Neural progenitor cell (in vitro differentiated cells): Measurements from ENCODE around the gene TPP2. TPM values are rescaled to one million over a fixed set of nuclear protein-coding genes. Genes with fewer than 3 reads are reported as not detected.

Experiments
- DNase-seq: peaks from one replicate; pipeline ENCODE4 v3.0.0-alpha.2; 2016; ENCODE audit warnings: low spot score
- H2AFZ ChIP-seq: fragments of 200-600 bp; sonication (generic); replicated peaks from 2 replicates; pipeline ENCODE4 v1.6.1; 2016; ENCODE audit warnings: antibody characterized with exemption
- H3F3A ChIP-seq: fragments of 200-600 bp; sonication (generic); 2 replicates; pipeline ENCODE4 v1.6.1; 2016; ENCODE audit warnings: antibody characterized with exemption, low read depth
- H3K27ac ChIP-seq: fragments of 200-600 bp; sonication (generic); 2 replicates; pipeline ENCODE4 v1.5.1; 2016; ENCODE audit warnings: mild to moderate bottlenecking
- H3K27me3 ChIP-seq: fragments of 200-600 bp; sonication (generic); 2 replicates; pipeline ENCODE4 v1.6.1; 2016; ENCODE audit warnings: mild to moderate bottlenecking, moderate library complexity
- H3K36me3 ChIP-seq: fragments of 200-600 bp; sonication (generic); 2 replicates; pipeline ENCODE4 v1.5.1; 2016
- H3K4me1 ChIP-seq: fragments of 200-600 bp; sonication (generic); 2 replicates; pipeline ENCODE4 v1.6.1; 2016; ENCODE audit warnings: mixed run types
- H3K4me2 ChIP-seq: fragments of 200-600 bp; sonication (generic); 2 replicates; pipeline ENCODE4 v1.6.1; 2016
- H3K4me3 ChIP-seq: fragments of 200-600 bp; sonication (generic); 2 replicates; pipeline ENCODE4 v1.5.1; 2016
- H3K79me2 ChIP-seq: fragments of 200-600 bp; sonication (generic); 2 replicates; pipeline ENCODE4 v1.6.1; 2016; ENCODE audit warnings: low read depth
- H3K9ac ChIP-seq: fragments of 200-600 bp; sonication (generic); 2 replicates; pipeline ENCODE4 v1.6.1; 2016
- H3K9me3 ChIP-seq: fragments of 200-600 bp; sonication (generic); 2 replicates; pipeline ENCODE4 v1.5.1; 2016; ENCODE audit warnings: low read depth
- H4K20me1 ChIP-seq: fragments of 200-600 bp; sonication (generic); 2 replicates; pipeline ENCODE4 v1.6.1; 2016; ENCODE audit warnings: low read depth
- H3K27ac Mint-ChIP-seq: 3 replicates; pipeline ENCODE4 v1.8.0; 2021; ENCODE audit warnings: mixed read lengths
- H3K27me3 Mint-ChIP-seq: 2 replicates; pipeline ENCODE4 v1.8.0; 2022; ENCODE audit warnings: low read depth, mild to moderate bottlenecking, inconsistent platforms, moderate library complexity, mixed read lengths; ENCODE audit not compliant: insufficient read depth
- H3K36me3 Mint-ChIP-seq: 3 replicates; pipeline ENCODE4 v1.8.0; 2021; ENCODE audit warnings: mixed read lengths
- H3K4me1 Mint-ChIP-seq: 3 replicates; pipeline ENCODE4 v1.8.0; 2021; ENCODE audit warnings: mixed read lengths
- H3K4me3 Mint-ChIP-seq: 3 replicates; pipeline ENCODE4 v1.8.0; 2021; ENCODE audit warnings: mild to moderate bottlenecking, moderate library complexity, mixed read lengths
- H3K9me3 Mint-ChIP-seq: 3 replicates; pipeline ENCODE4 v1.8.0; 2020; ENCODE audit warnings: mixed read lengths
- CTCF ChIP-seq: fragments of 200-600 bp; sonication (generic); IDR thresholded peaks from 2 replicates; pipeline ENCODE4 v1.5.1; 2017; ENCODE audit warnings: antibody characterized with exemption, mild to moderate bottlenecking
- EZH2 ChIP-seq: fragments of 200-600 bp; sonication (generic); IDR thresholded peaks from 2 replicates; pipeline ENCODE4 v1.6.1; 2017; ENCODE audit warnings: antibody characterized with exemption, mild to moderate bottlenecking, moderate library complexity
- EZH2phosphoT487 ChIP-seq: fragments of 200-600 bp; sonication (generic); IDR thresholded peaks from 2 replicates; pipeline ENCODE4 v1.6.1; 2017; ENCODE audit warnings: antibody characterized with exemption
- total RNA-seq: library from RNA; depleted of rRNA; stranded (reverse); fragments of >200 nt; gene quantifications from 2 replicates; pipeline ENCODE4 v1.2.3, GENCODE V29; 2015; ENCODE audit warnings: low replicate concordance

Gene TPP2
- total RNA-seq, 1 donor from 2014 or later: 137 TPM

DNA sequence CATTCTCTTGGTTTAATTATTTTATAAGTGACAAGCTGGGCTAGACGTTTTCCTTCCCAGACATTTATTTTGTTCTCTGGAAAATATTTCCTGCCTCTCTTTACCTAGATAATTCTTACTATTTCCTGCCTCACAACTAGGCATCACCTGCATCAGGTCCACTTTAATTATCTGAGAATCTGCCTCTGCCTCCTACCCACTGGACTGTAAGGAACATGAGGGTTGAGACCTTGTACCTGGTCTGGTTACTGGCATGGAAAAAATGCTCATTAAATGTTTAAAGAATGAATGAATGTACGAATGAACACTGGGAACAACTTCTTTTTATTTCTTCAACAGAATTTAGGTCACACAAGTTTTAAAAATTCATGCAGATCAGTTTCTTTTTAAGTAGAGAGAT lies 111.4 kb downstream of the TPP2 start:
- no peaks in the 10 kb centered on the region for H3K36me3 Mint-ChIP-seq
- Histone ChIP-seq H3K36me3 (no peaks in the 10 kb centered on the region), H3K4me3 (no peak overlapping the region), H3F3A (no peaks in the 10 kb centered on the region), H3K9ac (no peak overlapping the region), H3K4me2 (no peak overlapping the region), H4K20me1 (no peaks in the 10 kb centered on the region), H3K27ac (no peak overlapping the region), H2AFZ (no peak overlapping the region), H3K4me1 (no peaks in the 10 kb centered on the region), H3K27me3 (no peaks in the 10 kb centered on the region), H3K79me2 (no peaks in the 10 kb centered on the region), H3K9me3 (no peaks in the 10 kb centered on the region)
- H3K4me1 Mint-ChIP-seq: peaks cover 11% of the 10 kb centered on the region
- TF ChIP-seq EZH2 (no peak), EZH2phosphoT487 (no peak), CTCF (no peak)
- no peak overlapping the region for H3K27ac Mint-ChIP-seq
- DNase-seq: no peak
- peaks cover 2% of the 10 kb centered on the region for H3K27me3 Mint-ChIP-seq
- no peak overlapping the region for H3K4me3 Mint-ChIP-seq
- H3K9me3 Mint-ChIP-seq: no peaks in the 10 kb centered on the region

DNA sequence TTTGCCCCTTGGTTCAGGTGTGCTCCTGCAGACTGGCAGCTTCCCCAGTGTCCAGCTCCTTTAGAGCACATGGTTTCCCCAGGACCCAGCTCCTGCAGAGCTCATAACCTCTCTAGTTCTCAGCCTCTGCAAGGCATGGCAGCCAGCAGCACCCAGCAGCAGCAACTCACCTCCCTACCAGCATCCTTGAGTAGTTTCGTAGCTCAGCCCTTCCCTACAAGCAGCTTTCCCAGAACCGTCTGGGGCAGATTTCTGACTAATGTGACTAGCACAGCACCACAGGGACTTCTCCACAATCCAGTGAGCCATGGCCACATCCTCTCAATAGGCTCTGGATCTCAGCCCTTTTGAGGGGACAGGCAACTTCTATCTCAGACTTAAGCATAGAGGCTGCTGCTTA lies 112.2 kb downstream of the TPP2 start:
- no peak overlapping the region for H3K4me3 ChIP-seq
- no peaks in the 10 kb centered on the region for H3K4me1 ChIP-seq
- H3K79me2 ChIP-seq: no peaks in the 10 kb centered on the region
- H3K36me3 ChIP-seq: no peaks in the 10 kb centered on the region
- Mint-ChIP-seq H3K4me3 (no peak overlapping the region), H3K27me3 (peaks cover 2% of the 10 kb centered on the region), H3K27ac (no peak overlapping the region), H3K36me3 (no peaks in the 10 kb centered on the region), H3K4me1 (peaks cover 3% of the 10 kb centered on the region), H3K9me3 (no peaks in the 10 kb centered on the region)
- H4K20me1 ChIP-seq: no peaks in the 10 kb centered on the region
- H3K9ac ChIP-seq: no peak overlapping the region
- H3F3A ChIP-seq: no peaks in the 10 kb centered on the region
- no peak overlapping the region for H3K27ac ChIP-seq
- H3K4me2 ChIP-seq: no peak overlapping the region
- no peak for DNase-seq
- H3K9me3 ChIP-seq: no peaks in the 10 kb centered on the region
- H3K27me3 ChIP-seq: no peaks in the 10 kb centered on the region
- TF ChIP-seq EZH2phosphoT487 (no peak), EZH2 (no peak), CTCF (no peak)
- H2AFZ ChIP-seq: no peak overlapping the region

GRCh38 chr13:102709536-102709935 lies 112.8 kb downstream of the TPP2 start:
- TF ChIP-seq CTCF: no peak
- TF ChIP-seq EZH2phosphoT487: no peak
- no peak for TF ChIP-seq EZH2
- no peaks in the 10 kb centered on the region for H3K9me3 ChIP-seq
- no peaks in the 10 kb centered on the region for H3K79me2 ChIP-seq
- no peaks in the 10 kb centered on the region for H3K9me3 Mint-ChIP-seq
- H4K20me1 ChIP-seq: no peaks in the 10 kb centered on the region
- H3K27me3 Mint-ChIP-seq: peaks cover 2% of the 10 kb centered on the region
- H3K27me3 ChIP-seq: no peaks in the 10 kb centered on the region
- H3F3A ChIP-seq: no peaks in the 10 kb centered on the region
- H3K4me3 Mint-ChIP-seq: no peak overlapping the region
- H3K4me3 ChIP-seq: no peak overlapping the region
- H3K4me2 ChIP-seq: no peak overlapping the region
- no peak overlapping the region for H3K27ac ChIP-seq
- DNase-seq: no peak
- no peaks in the 10 kb centered on the region for H3K36me3 ChIP-seq
- H3K4me1 Mint-ChIP-seq: no peaks in the 10 kb centered on the region
- H2AFZ ChIP-seq: no peak overlapping the region
- no peaks in the 10 kb centered on the region for H3K4me1 ChIP-seq
- H3K36me3 Mint-ChIP-seq: no peaks in the 10 kb centered on the region
- no peak overlapping the region for H3K27ac Mint-ChIP-seq
- H3K9ac ChIP-seq: no peak overlapping the region

- H3K4me3 ChIP-seq: no peak overlapping the region
- H3K36me3 ChIP-seq: no peaks in the 10 kb centered on the region
- Mint-ChIP-seq H3K4me3 (no peak overlapping the region), H3K9me3 (no peaks in the 10 kb centered on the region), H3K4me1 (no peaks in the 10 kb centered on the region), H3K27me3 (peaks cover 2% of the 10 kb centered on the region), H3K27ac (no peak overlapping the region), H3K36me3 (no peaks in the 10 kb centered on the region)
- no peak overlapping the region for H2AFZ ChIP-seq
- H3F3A ChIP-seq: no peaks in the 10 kb centered on the region
- TF ChIP-seq CTCF (no peak), EZH2phosphoT487 (no peak), EZH2 (no peak)
- H3K9ac ChIP-seq: no peak overlapping the region
- no peaks in the 10 kb centered on the region for H4K20me1 ChIP-seq
- no peaks in the 10 kb centered on the region for H3K27me3 ChIP-seq
- H3K4me1 ChIP-seq: no peaks in the 10 kb centered on the region
- H3K4me2 ChIP-seq: no peak overlapping the region
- no peak for DNase-seq
- no peaks in the 10 kb centered on the region for H3K9me3 ChIP-seq
- no peaks in the 10 kb centered on the region for H3K79me2 ChIP-seq
- H3K27ac ChIP-seq: no peak overlapping the region
Measured at GRCh38 chr13:102710261-102710679, 113.5 kb downstream of the TPP2 start.
